Stimulated activated CD8-positive, alpha-beta memory T cell treated with anti-CD3 and anti-CD28 coated beads, Interleukin-15, amount 100 ng/mL, for 24 hours (primary cell): ENCODE results near the gene HM13.
"Not testable (repeated sequence)": the region's sequence is repeated elsewhere in the genome, so short reads cannot be mapped to it uniquely, and the experiment has no call there.

ENCODE experiments used
- DNase-seq: peaks from one replicate; pipeline ENCODE4 v3.0.0-alpha.2; 2020; ENCODE audit warnings: low read depth

HM13 gene

DNA sequence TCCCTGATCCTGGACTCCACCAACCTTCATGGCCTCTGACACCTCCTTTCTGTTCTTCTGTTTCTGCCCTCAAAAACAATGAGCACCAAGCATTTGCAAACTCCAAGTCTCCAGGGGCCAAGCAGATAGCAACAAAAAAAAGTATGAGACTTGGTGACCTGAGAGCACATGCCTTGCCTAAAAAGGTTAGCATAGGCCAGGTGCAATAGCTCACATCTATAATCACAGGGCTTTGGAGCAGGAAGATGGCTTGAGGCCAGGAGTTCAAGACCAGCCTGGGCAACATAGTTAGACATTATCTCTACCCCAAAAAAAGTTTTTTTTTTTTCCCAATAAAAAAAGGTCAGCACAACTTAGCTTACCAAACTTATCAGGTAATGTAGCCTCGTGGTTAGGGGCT is 13.7 kb upstream of the HM13 start:
- DNase-seq: no peak

DNA sequence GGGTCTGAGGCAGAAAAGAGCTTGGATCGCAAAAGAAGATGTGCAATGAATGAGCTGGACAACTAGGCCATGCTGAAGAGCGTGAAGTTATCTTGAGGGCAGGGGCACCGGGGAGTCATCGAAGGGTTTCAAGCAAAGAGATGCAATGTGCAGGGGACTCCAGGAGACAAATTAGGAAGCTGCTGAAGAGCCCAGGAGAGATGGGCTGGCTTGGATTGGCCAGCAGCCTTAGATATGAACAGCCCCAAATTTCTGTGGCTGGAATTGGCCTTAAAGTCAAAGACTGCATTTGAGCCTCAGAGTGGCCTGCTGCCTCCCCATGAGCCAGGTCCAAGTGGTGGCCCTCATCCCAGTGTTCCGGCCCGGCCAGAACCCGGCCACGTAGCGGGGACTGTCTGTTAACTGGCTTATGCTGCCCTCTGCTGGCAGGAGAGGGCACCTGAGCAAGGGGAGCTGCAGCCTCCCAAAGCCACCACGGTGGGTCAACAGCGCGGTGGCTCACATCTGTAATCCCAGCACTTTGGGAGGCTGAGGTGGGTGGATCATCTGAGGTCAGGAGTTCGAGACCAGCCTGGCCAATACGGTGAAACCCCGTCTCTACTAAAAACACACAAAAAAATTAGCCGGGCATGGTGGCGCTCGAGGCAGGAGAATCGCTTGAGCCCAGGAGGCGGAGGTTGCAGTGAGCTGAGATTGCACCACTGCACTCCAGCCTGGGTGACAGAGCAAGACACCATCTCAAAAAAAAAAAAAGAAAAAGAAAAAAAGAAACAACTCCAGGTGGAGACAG is 11.2 kb upstream of the HM13 start:
- peak; percentile 49 for DNase-seq

DNA sequence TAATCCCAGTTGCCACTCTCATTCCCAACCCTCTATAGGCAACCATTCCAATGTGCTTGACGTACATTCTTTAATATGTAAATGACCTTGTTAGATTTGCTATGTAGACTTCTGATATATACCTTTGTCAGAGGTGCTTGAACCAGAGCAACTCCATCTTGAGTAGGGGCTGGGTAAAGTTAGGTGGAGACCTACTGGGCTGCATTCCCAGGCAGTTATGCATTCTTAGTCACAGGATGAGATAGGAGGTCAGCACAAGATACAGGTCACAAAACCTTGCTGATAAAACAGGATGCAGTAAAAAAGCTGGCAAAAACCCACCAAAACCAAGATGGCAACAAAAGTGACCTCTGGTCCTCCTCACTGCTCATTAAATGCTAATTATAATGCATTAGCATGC is 8.3 kb upstream of the HM13 start:
- DNase-seq: no peak

DNA sequence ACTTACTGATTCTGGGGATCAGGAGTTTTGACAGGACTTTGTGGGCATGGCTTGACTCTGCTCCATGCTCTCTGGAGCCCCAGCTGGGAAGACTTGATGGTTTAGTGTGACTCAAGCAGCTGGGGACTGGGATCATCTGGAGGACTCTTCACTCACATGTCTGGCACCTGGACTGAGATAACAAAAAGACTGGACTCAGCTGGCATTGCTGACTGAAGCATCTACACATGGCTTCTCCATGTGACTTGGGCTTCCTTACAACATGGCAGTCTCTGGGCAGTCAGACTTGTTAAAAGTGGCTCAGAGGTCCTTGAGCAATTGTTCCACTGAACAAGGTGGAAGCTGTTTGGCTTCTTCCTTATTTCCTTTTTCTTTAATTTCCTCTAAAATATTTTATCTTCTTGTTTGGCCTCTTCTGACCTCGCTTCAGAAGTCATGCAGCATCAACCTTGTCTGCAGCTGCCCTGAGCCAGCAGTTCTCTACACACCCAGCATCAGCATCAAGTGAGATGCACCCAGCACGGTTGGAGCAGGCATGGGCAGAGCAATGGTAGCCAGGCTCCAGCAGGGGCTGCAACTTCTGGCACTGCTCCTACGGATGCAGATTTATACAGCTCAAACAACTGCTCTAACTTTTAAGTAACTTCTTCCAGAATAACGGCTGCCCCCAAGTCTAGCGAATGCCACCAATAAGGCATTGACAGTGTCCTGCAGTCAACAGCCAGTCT is 5.6 kb upstream of the HM13 start:
- no peak for DNase-seq

DNA sequence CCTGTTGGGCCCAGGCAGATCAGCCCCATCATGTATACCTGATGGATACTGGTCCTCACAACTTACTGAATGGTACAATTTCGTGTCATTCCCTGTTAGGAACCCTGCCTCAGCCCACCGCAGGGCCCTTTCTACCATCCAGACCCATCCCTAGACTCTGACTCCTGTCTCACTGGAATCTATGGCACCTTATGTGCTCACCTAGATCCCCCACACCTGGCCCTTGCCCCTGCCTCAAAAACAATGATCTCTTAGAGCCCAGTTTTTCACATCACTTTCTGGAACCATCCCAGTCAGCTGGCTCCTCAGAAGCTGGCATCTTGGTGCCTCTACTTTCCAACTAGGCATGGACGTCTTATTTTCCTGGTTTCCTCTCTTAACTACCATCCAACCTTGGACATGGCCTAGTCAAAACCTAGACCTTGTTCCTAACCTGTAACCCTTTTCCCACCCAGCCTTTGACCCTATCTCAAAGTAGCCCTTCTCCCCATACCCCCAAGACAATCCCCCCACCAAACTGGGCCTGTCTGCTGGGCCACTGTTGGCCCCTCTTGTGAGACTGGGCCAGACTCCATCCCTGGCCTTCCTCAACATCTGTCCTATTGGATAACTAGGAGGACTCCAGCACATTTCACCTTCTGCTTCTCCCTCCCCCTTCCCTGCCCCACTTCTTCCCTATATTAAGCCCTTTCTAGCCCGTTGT is 981 bp downstream of the HM13 start:
- DNase-seq: no peak

DNA sequence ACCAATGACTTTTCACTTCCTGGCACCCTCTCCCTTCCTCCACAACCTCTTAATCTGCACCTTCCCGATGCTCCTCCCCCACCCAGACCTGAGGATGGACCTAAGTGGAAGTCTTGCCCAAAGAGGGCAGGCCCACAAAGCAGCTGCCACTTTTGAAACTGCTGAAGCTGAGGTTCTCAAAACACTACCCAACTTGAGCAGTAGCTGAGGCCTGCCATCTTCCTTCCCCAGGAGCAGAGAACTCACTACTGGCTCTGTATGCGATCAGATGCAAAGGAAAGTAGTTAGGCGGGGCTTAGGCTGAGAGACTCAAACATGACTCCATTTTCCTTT is 1.5 kb downstream of the HM13 start:
- no peak for DNase-seq

DNA sequence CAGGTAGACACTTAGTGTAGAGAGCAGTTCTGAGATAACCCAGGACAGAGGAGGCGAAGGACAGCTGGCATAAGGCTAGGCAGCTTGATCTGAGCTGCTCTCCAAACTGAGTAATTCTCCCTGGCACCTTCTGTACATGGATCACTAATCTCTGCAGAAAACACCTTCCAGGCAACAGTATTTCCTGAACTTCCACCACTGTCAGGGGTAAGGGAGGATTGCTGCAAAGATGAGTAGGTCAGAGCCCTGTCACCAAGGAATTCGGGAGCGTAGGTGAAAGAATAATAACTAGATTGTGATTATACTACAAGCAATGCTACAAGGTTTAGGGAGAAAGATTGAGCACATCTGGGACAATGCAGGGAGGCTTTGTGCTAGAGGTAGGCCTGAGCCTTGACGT is 1.9 kb downstream of the HM13 start:
- no peak for DNase-seq

DNA sequence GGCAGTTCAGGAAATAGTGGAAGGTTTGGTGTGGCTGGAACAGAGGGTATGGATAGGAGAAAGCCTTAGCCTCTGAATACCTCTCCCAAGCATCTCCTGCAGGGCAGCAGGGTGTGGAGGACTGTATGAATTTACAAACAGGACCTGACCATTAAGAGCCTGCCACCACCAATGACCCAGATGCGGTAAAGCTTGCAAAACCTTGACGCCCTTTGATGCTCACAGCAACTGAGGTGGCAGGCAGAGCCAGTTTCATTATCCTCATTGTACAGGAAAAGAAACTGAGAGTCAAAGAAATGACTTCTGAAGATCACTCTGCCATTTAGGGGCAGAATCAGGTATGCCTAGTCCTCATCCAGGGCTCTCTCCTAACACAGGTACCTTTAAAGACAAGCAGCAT is 2.4 kb downstream of the HM13 start:
- DNase-seq: no peak

DNA sequence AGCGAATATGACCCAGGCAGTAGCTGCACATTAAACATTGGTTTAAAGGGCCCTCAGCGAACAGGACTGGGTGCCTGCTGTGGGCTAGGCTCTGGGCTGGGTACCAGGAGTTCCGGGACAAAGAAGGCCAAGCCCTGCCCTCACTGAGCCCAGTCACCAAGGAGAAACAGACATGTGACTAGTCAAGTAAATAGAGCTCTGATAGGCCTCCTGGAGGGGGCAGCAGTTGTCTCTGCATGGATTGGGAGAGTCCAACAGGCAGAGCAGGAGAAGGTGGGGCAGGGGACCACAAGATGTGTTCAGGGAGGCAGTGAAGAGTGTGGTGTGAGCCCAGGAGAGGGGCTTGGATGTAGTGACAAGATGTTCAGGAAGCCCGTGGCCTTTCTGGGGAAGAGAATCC is 3.1 kb downstream of the HM13 start:
- no peak for DNase-seq

DNA sequence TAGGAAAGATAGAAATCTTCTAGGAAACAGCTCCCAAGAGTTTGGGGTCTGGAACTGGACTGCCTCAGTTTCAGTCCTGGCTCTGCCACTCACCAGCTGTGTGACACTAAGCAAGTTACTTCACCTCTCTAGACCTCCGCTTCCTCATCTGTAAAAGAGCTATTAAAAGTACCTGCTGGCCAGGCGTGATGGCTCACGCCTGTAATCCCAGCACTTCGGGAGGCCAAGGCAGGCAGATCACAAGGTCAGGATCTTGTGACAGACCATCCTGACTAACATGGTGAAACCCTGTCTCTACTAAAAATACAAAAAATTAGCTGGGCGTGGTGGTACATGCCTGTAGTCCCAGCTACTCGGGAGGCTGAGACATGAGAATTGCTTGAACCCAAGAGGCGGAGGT is 7.0 kb downstream of the HM13 start:
- DNase-seq: not testable (repeated sequence)

DNA sequence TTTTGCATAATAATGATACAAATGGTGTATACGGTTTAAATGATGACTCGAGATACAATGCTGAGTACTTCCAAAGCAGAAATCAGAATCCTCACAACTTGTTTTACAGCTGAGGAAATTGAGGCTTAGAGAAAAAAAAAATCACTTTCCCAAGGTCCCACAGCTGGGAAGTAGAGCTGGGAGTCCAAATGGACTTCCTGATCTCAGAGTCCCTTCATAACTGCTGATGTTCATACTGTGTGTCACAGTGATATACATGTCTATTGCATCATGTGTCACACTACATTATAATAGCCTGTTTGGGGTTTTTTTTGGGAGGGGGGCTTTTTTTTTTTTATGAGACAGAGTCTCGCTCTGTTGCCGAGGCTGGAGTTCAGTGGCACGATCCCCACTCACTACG is 8.5 kb downstream of the HM13 start:
- no peak for DNase-seq

DNA sequence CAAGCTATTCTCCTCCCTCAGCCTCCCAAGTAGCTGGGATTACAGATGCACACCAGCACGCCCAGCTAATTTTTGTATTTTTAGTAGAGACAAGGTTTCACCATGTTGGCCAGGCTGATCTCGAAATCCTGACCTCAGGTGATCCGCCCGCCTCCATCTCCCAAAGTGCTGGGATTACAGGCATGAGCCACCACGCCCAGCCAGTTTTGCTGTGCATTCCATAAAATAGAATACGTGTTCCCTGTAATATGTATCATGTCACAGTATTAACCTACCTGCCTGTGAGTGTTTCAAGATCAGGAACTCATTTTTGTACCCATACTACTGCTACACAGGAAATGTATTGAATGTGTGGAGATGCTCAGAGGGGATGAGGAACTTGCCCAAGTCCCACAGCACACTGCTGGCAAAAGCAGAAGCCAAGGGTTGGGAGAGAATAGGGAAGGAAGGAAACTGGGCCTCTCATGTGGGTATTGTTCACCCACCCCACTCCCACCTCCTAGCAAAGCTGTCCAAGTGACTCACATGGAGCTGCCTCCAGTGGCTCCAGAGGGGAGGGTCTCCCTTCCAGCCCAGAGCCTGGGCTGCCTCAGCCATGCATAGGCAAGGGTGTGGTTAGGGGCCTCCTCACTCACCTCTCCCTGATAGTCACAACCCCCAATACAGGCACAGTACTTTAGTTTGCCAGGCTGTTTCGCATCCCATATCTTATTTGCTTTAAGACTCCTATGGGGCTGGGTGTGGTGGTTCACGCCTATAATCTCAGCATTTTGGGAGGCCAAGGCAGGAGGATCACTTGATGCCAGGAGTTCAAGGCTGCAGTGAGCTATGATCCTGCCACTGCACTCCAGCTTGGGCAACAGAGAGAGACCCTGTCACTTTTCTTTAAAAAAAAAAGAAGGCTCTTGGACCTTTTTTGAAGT is 9.4 kb downstream of the HM13 start:
- DNase-seq: no peak

DNA sequence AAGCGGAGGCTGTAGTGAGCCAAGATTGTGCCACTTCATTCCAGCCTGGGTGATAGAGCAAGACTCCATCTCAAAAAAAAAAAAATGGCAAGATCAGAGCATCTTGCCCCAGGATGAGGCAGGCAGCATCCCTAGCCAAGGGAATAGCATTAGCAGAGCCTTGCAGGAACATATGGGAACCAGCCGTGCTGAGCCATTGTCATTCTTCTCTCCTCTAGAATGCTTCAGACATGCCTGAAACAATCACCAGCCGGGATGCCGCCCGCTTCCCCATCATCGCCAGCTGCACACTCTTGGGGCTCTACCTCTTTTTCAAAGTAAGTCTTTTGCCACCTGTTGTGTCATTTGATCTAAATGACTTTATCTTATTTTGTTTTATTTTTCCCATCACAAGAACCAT is 13.0 kb downstream of the HM13 start:
- no peak for DNase-seq

DNA sequence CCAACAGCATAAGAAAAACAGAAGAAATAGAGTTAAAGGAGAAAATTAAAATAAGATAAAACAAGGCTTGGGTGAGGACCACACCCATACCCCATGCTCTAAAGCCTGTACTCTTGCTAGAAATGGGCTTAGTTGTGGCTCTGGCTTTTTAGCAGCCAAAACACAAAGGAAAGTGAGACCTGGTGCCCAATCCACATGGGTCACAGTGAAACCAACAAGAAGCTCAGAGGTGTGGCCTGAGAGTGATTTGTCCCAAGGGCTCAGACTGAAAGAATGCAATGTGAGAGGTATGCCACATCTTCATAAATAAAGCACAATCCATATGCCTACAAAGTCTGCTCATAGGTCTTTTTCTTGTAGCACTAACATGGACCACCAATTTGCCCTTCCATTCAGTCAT is 21.1 kb downstream of the HM13 start:
- DNase-seq: no peak

DNA sequence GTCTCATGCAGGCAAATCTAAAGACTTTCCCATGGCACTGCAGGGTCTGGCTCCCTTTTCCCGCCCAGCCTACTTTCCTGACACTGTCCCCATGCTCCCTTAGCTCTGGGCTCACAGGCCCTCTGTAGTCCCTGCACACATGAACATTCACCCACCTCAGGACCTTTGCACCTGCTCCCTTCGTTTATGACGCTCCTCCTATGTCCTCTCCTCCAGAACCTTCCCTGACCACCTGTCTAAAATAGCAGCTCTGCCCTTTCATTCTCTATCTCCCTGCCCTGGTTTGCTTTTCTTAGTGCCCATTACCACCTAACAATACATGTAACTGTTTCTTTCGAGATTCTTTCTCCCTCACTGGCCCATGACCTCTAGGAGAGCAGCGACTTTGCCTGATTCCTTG is 22.3 kb downstream of the HM13 start:
- DNase-seq: no peak

DNA sequence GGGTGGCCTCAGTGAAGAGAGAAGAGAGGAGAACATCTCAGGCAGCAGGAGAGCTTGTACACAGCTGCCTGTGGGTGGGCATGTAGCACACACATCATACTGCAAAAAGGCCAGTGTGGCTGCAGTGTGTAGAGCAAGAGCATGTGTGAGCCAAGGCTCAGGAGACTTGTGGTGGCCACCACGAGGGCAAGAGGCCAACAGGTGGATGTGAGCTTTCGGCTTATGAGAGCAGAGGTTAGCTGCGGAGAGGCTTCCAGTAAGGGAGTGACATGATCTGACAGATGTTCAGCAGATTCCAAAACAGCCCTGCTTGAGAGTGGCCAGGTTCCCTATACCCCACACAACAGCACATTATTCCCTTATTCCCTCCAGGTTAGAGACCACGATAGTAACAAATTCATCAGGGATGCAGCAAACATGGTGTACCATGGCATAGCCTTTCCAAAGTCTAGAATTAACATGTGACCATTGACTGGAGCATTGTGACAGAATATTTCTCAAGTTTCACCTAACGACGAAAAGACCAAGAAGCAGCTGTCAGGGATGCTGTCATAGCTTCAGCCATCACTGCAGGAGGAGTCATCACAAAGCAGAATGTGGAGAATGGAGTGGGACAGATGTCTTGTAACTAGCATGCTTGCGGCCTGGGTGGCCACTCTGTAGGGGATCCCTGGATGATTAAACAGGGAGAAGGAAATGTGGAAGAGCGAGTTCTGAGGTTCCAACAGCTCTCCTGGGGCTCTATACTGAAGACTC is 23.1 kb downstream of the HM13 start:
- DNase-seq: no peak

DNA sequence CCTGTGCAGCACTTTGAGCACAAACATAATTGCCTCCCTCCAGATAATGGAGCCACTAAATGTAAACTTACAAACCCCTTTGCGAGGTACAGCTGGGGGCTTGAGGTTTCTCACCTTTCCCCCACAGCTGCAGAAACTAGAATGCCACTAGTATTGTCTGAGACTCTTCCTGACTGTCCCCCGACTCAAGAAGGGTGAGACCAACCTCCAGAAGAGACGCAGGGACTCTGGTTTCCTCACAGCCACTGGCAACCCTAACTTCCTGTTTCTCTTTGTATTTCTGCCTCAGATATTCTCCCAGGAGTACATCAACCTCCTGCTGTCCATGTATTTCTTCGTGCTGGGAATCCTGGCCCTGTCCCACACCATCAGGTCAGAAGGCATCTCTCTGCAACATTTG is 23.6 kb downstream of the HM13 start:
- DNase-seq: no peak

DNA sequence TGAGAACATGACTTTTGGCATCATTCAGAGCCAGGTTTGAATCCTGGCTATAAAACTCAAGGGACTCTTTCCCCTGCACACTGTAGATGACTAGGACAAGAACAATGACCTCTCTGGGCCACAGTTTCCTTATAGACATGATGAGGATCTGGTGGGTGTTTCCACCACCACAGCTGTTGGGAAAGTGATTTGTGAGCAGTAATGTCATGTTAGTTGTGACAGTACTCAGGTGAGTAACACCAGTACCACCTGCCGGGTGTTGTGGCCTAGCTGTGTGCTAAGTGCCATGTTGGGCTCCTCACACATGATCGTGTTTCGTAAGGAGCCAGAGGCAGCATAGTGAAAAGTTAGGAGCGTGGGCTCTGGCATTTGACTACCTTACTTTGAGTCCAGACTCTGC is 24.1 kb downstream of the HM13 start:
- no peak for DNase-seq

DNA sequence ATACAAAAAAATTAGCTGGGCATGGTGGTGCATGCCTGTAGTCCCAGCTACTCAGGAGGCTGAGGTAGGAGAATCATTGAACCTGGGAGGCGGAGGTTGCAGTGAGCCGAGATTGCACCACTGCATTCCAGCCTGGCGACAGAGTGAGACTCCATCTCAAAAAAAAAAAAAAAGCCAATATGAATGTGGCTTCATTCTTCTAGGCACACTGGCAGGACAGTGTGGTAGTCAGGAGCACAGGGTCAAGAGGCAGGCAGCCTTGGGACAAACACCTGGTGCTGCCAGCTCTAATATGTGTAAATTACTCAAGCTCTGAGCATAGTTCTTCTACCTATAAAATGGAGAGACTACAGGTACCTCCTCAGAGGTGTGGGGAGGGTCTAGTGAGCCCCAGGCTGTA is 25.4 kb downstream of the HM13 start:
- not testable (repeated sequence) for DNase-seq

DNA sequence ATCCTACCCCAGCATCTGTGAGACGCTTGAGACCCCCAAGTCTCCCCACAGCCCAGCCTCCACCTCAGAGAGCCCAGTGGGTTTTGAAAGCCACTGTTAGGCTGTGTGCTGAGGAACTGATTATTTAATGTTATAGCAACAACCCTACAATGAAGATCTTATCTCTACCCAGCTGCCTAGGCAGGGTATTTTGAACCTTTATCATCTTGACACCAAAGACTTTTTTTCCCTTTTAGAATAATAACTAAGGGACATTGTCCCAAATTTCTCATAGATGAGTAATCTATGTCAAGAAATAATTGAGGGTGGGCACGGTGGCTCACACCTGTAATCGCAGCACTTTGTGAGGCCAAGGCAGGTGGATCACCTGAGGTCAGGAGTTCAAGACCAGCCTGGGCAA is 26.2 kb downstream of the HM13 start:
- DNase-seq: no peak

DNA sequence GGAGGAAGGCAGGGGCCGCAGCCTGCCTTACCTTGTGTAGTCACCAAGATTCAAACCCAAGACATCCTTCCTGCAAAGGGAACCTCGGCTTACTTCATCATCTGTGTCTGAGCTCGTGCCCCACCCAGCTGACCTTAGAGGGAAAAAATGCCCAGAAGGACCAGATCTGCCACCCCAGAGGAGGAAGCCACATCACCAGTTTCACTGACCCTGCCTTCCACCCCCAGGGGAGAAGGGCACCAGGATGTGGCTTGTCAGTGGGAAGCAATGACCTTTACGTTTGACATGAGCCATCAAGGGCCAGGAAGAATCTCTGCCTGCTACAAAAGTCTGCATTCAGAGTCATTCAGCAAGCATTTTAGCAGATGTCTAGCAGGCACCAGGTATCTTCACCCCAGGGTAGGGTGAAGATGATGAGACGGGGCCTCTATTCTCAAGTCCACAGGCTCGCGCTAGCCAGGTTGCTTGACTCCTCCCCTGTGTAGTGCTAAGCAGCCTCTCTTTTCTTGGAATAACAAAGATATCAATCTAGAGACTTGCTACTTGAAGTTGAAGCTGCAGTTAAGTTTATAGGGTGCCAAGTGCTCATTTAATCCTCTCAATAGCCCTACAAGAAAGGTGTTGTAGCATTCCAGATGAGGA is 28.1 kb downstream of the HM13 start:
- no peak for DNase-seq
